Measurements from ENCODE around the gene SCGB1C2. TPM values are rescaled to one million over a fixed set of nuclear protein-coding genes. Genes with fewer than 3 reads are reported as not detected.
A peak's percentile ranks its signal among the peaks of the same experiment; 100 is the strongest.

SCGB1C2 gene
- total RNA-seq, 1 donor from 2014 or later, result not detected

- no peak for DNase-seq (ENCODE audit: low spot score)
Measured at GRCh38 chr17:171871-172270, 34.5 kb downstream of the SCGB1C2 start.

GRCh38 chr17:172401-172800, 35.0 kb downstream of the SCGB1C2 start:
- DNase-seq (ENCODE audit: low spot score), result no peak

- DNase-seq (ENCODE audit: low spot score), result no peak
Measured at GRCh38 chr17:173166-173911, 36.0 kb downstream of the SCGB1C2 start.

- no peak for DNase-seq (ENCODE audit: low spot score)
Measured at GRCh38 chr17:177155-177554, 39.8 kb downstream of the SCGB1C2 start.

- no peak for DNase-seq (ENCODE audit: low spot score)
Measured at GRCh38 chr17:177762-178161, 40.4 kb downstream of the SCGB1C2 start.

GRCh38 chr17:178292-179065, 41.1 kb downstream of the SCGB1C2 start:
- DNase-seq (ENCODE audit: low spot score), result no peak

- no peak for DNase-seq (ENCODE audit: low spot score)
Measured at GRCh38 chr17:179066-179432, 41.7 kb downstream of the SCGB1C2 start.

GRCh38 chr17:179781-180380, 42.5 kb downstream of the SCGB1C2 start:
- DNase-seq (ENCODE audit: low spot score), result no peak

- no peak for DNase-seq (ENCODE audit: low spot score)
Measured at GRCh38 chr17:180381-181244, 43.2 kb downstream of the SCGB1C2 start.

GRCh38 chr17:181245-182049, 44.1 kb downstream of the SCGB1C2 start, which contains the start of gene DOC2B:
Gene DOC2B (minus strand): TSS chr17:181650. CDS start chr17:181479, 171 bp downstream.
- DNase-seq (ENCODE audit: low spot score), result no peak

- peak; percentile 57 for DNase-seq (ENCODE audit: low spot score)
Measured at GRCh38 chr17:182050-182751, 44.8 kb downstream of the SCGB1C2 start.

GRCh38 chr17:183021-183420, 45.7 kb downstream of the SCGB1C2 start:
- DNase-seq (ENCODE audit: low spot score), result no peak

- no peak for DNase-seq (ENCODE audit: low spot score)
Measured at GRCh38 chr17:185445-186138, 48.2 kb downstream of the SCGB1C2 start.

GRCh38 chr17:187130-187529, 49.8 kb downstream of the SCGB1C2 start:
- no peak for DNase-seq (ENCODE audit: low spot score)

Other genes starting within 250 kb of the SCGB1C2 start
- gene DOC2B, start 44.1 kb downstream of the SCGB1C2 start, total RNA-seq, result 23.5 TPM
- gene RPH3AL, start 215.2 kb downstream of the SCGB1C2 start, total RNA-seq, result 45.6 TPM